Heart left ventricle (tissue), 16 donors: ENCODE results near the gene ARAP3. TPM values are rescaled to one million over a fixed set of nuclear protein-coding genes. Genes with fewer than 3 reads are reported as not detected.

Source experiments
- ATAC-seq, 4 donors: fragments of 200-7000 bp; cut with Tn5 transposase; one replicate each; pipeline ENCODE4 v1.9.1; 2020 to 2022; ENCODE audit warnings: moderate library complexity in 4 of 4, mild to moderate bottlenecking in 3 of 4, moderate number of reproducible peaks in 1 of 4
- DNase-seq, 5 donors: peaks; one replicate each; pipeline ENCODE4 v3.0.0-alpha.2; 2020
- H3K27ac ChIP-seq, 12 donors: fragments of 200-600 bp; sonication (generic) in 4 of 12; one replicate each; pipeline versions ENCODE4 v1.5.0 to v1.8.0; 2016 to 2022; ENCODE audit warnings: mild to moderate bottlenecking in 2 of 12
- H3K27me3 ChIP-seq, 9 donors: fragments of 200-600 bp; sonication (generic) in 2 of 9; one replicate each; pipeline versions ENCODE4 v1.5.1 to v1.8.0; 2016 to 2022; ENCODE audit warnings: mild to moderate bottlenecking in 3 of 9
- H3K36me3 ChIP-seq, 9 donors: fragments of 200-600 bp; sonication (generic) in 2 of 9; one replicate each; pipeline versions ENCODE4 v1.5.0 to v1.8.0; 2018 to 2022; ENCODE audit warnings: mild to moderate bottlenecking in 2 of 9
- H3K4me1 ChIP-seq, 12 donors: fragments of 200-600 bp; sonication (generic) in 4 of 12; one replicate each; pipeline versions ENCODE4 v1.5.0 to v1.8.0; 2016 to 2022; ENCODE audit warnings: mild to moderate bottlenecking in 3 of 12
- H3K4me3 ChIP-seq, 12 donors: fragments of 200-600 bp; sonication (generic) in 4 of 12; one replicate each; pipeline versions ENCODE4 v1.5.0 to v1.8.0; 2017 to 2022; ENCODE audit warnings: mild to moderate bottlenecking in 9 of 12, moderate library complexity in 4 of 12
- H3K9me3 ChIP-seq, 12 donors: fragments of 200-600 bp; sonication (generic) in 4 of 12; one replicate each; pipeline versions ENCODE4 v1.5.0 to v1.8.0; 2016 to 2022; ENCODE audit warnings: mild to moderate bottlenecking in 1 of 12
- CTCF ChIP-seq, 12 donors: fragments of 200-600 bp; sonication (generic) in 4 of 12; IDR thresholded peaks; one replicate each; pipeline versions ENCODE4 v1.5.0 to v1.8.0; 2018 to 2022; ENCODE audit warnings: antibody characterized with exemption in 12 of 12, mild to moderate bottlenecking in 5 of 12
- POLR2A ChIP-seq, 2 donors: fragments of 450-650 bp; IDR thresholded peaks; one replicate each; pipeline ENCODE4 v1.6.1; 2017; ENCODE audit warnings: antibody characterized with exemption in 2 of 2, mild to moderate bottlenecking in 2 of 2, moderate library complexity in 2 of 2
- WGBS, 4 donors: extraction: QIAGEN DNeasy Blood & Tissue Kit in 2 of 4; methylation state at CpG; one replicate each; pipeline versions ENCODE4 v1.1.5 to v1.1.7; 2013 to 2018; 5-methylcytosine and 5-hydroxymethylcytosine counted together
- intact Hi-C, 10 donors: fragments of 100-400 bp; cut with DNase I; formaldehyde crosslinking; loops; one replicate each; pipeline versions ENCODE4 v1.11.1 to v1.14.2; 2022
- polyA plus RNA-seq, 2 donors: library from polyadenylated mRNA; stranded (reverse); fragments of 200-250 nt; gene quantifications; one replicate each; pipeline ENCODE4 v1.2.3, GENCODE V29; 2013
- total RNA-seq, 9 donors: library from RNA; depleted of rRNA in 2 of 9; stranded (reverse); fragments of >200 nt in 2 of 9; fragmentation: NEBNext Ultra II Directional in 3 of 9; extraction: Animal tissue kit (Norgen Biotek cat#: 25700) in 3 of 9; gene quantifications; one replicate each; pipeline versions ENCODE4 v1.1.0 to v1.2.4, GENCODE V29; 2016 to 2023
- donor health status: ischemic (EF 13 %, LVEDD 7.1; RV severe dilation, severe dysfunction).
- donor health status: healthy with polysubstance abuse.
- donor health status: DM: no; HTN: yes; CAD: no.
- donor health status: DM: no; HTN: no; CAD: no.
- donor health status: ischemic (EF 25% LVEDD 6.9; RV normal size, moderate dysfunction).
- donor health status: ischemic (EF 25% LVEDD 5.7; RV mildly dilated, moderate dysfunction).
- donor health status: healthy.
- donor health status: DM: yes; HTN: yes; CAD: no.
- donor health status: ischemic (EF 35%, LVEDD 5.7; RV mildly dilated, moderate dysfunction).
- donor health status: nonischemic (EF 11% LVEDD 7.7; RV severe dilation, severe dysfunction).
- donor health status: DM: yes; HTN: yes; CAD: no.
- donor health status: PGD.
- donor health status: ischemic (EF 29% LVEDD 5.4; RV normal size, mild dysfunction).
- donor health status: nonischemic (EF 23%, LVEDD 6.1; RV moderate dilation, normal function).

The ARAP3 gene
- total and polyA plus RNA-seq, 11 donors: 8.9 to 20.5 (median 13.8) TPM

- TF ChIP-seq CTCF (IDR thresholded peaks at IDR 0.05) (no peak), POLR2A (IDR thresholded peaks at IDR 0.05) (no peak)
- H3K4me3 ChIP-seq: no peak overlapping the region
- H3K36me3 ChIP-seq: peaks cover 0 to 87% (median 53%) of the 10 kb centered on the region in 9 donors
- H3K27me3 ChIP-seq: no peaks in the 10 kb centered on the region
- intact Hi-C loops: no loop called here
- WGBS, 4 donors: 84 to 92% (median 86%) methylated on average over 12 to 17 of the region's 17 CpGs
- DNase-seq: no peak
- no peak overlapping the region for H3K27ac ChIP-seq
- no peaks in the 10 kb centered on the region for H3K9me3 ChIP-seq
- no peak for ATAC-seq
- H3K4me1 ChIP-seq: peaks cover 0 to 9% (median 0%) of the 10 kb centered on the region in 12 donors
Observed at GRCh38 chr5:141662028-141662427, 20.0 kb downstream of the ARAP3 start.

GRCh38 chr5:141657937-141658545, 24.0 kb downstream of the ARAP3 start:
- ATAC-seq (no peak), DNase-seq (no peak)
- no peaks in the 10 kb centered on the region for H3K9me3 ChIP-seq
- WGBS, 4 donors: 79 to 90% (median 84%) methylated on average over 8 of the region's 8 CpGs
- H3K36me3 ChIP-seq: peaks cover 0 to 88% (median 65%) of the 10 kb centered on the region in 9 donors
- H3K4me1 ChIP-seq: no peaks in the 10 kb centered on the region
- no peak for TF ChIP-seq POLR2A (IDR thresholded peaks at IDR 0.05)
- no peak for TF ChIP-seq CTCF (IDR thresholded peaks at IDR 0.05)
- H3K27ac ChIP-seq: no peak overlapping the region
- intact Hi-C loops: no loop called here
- H3K4me3 ChIP-seq: no peak overlapping the region
- no peaks in the 10 kb centered on the region for H3K27me3 ChIP-seq

GRCh38 chr5:141657404-141657803, 24.6 kb downstream of the ARAP3 start:
- TF ChIP-seq POLR2A (IDR thresholded peaks at IDR 0.05): no peak
- TF ChIP-seq CTCF (IDR thresholded peaks at IDR 0.05): no peak
- DNase-seq (no peak), ATAC-seq (no peak)
- Histone ChIP-seq H3K27ac (no peak overlapping the region), H3K4me3 (no peak overlapping the region), H3K36me3 (peaks cover 0 to 81% (median 65%) of the 10 kb centered on the region in 9 donors), H3K27me3 (no peaks in the 10 kb centered on the region), H3K9me3 (no peaks in the 10 kb centered on the region), H3K4me1 (no peaks in the 10 kb centered on the region)
- intact Hi-C loops: no loop called here
- 87 to 97% (median 92%) methylated on average over 1 of the region's 1 CpG for WGBS, 4 donors

GRCh38 chr5:141656396-141656795, 25.6 kb downstream of the ARAP3 start:
- 93 to 96% (median 93%) methylated on average over 9 of the region's 9 CpGs for WGBS, 4 donors
- Histone ChIP-seq H3K36me3 (peaks cover 0 to 71% (median 58%) of the 10 kb centered on the region in 9 donors), H3K27ac (no peak overlapping the region), H3K4me3 (no peak overlapping the region), H3K9me3 (no peaks in the 10 kb centered on the region), H3K27me3 (no peaks in the 10 kb centered on the region), H3K4me1 (peaks cover 0 to 6% (median 4%) of the 10 kb centered on the region in 12 donors)
- no peak for TF ChIP-seq CTCF (IDR thresholded peaks at IDR 0.05)
- ATAC-seq (no peak), DNase-seq (no peak)
- intact Hi-C loops: no loop called here
